PC-9 (cell line): Measurements from ENCODE around the gene CNIH3. TPM values are rescaled to one million over a fixed set of nuclear protein-coding genes. Genes with fewer than 3 reads are reported as not detected.

ENCODE experiments used
- BruUV-seq: library from RNA; stranded (reverse); fragments of 400-500 nt; replicated peaks from 2 replicates; lab custom pipeline; 2021; lab: Mats Ljungman, UMichigan
- CTCF ChIA-PET: fragments of 300-600 bp; sonication (Branson Sonifier 250); formaldehyde crosslinking; loops from one replicate; lab custom pipeline; 2022; ENCODE audit warnings: antibody characterized with exemption; lab: Charles Lee
- POLR2A ChIA-PET: fragments of 300-600 bp; sonication (Branson Sonifier 250); formaldehyde crosslinking; loops from one replicate; lab custom pipeline; 2022; ENCODE audit warnings: antibody characterized with exemption; ENCODE audit not compliant: unreplicated experiment; lab: Charles Lee
- DNase-seq, 2 experiments: peaks; one replicate each; pipeline versions ENCODE4 v3.0.0 to v3.0.0-alpha.2; 2015 to 2022; ENCODE audit warnings: mixed read lengths in 1 of 2
- H2AFZ ChIP-seq: fragments of 200-600 bp; sonication (generic); 2 replicates; pipeline ENCODE4 v1.8.1; 2017; ENCODE audit warnings: antibody characterized with exemption
- H3F3A ChIP-seq: fragments of 200-600 bp; sonication (generic); 2 replicates; pipeline ENCODE4 v1.8.1; 2017; ENCODE audit warnings: antibody characterized with exemption, mild to moderate bottlenecking, low read depth; ENCODE audit not compliant: insufficient read depth
- H3K27ac ChIP-seq: fragments of 200-600 bp; sonication (generic); 2 replicates; pipeline ENCODE4 v1.6.1; 2016; ENCODE audit warnings: mixed run types
- H3K27me3 ChIP-seq: fragments of 200-600 bp; sonication (generic); 2 replicates; pipeline ENCODE4 v1.6.1; 2016; ENCODE audit warnings: low read depth, mixed run types; ENCODE audit not compliant: insufficient read depth
- H3K36me3 ChIP-seq: fragments of 200-600 bp; sonication (generic); 2 replicates; pipeline ENCODE4 v1.6.1; 2016; ENCODE audit warnings: low read depth, mixed run types
- H3K4me1 ChIP-seq: fragments of 200-600 bp; sonication (generic); replicated peaks from 2 replicates; pipeline ENCODE4 v1.6.1; 2016; ENCODE audit warnings: mixed run types; ENCODE audit not compliant: insufficient read depth
- H3K4me2 ChIP-seq: fragments of 200-600 bp; sonication (generic); 2 replicates; pipeline ENCODE4 v1.6.1; 2017; ENCODE audit warnings: mixed run types
- H3K4me3 ChIP-seq: fragments of 200-600 bp; sonication (generic); 2 replicates; pipeline ENCODE4 v1.6.1; 2016; ENCODE audit warnings: mixed run types
- H3K79me2 ChIP-seq: fragments of 200-600 bp; sonication (generic); 2 replicates; pipeline ENCODE4 v1.6.1; 2017; ENCODE audit warnings: low read depth, mixed run types
- H3K9me2 ChIP-seq: fragments of 200-600 bp; sonication (generic); 2 replicates; pipeline ENCODE4 v1.8.1; 2017; ENCODE audit warnings: mild to moderate bottlenecking; ENCODE audit not compliant: insufficient read depth
- H3K9me3 ChIP-seq: fragments of 200-600 bp; sonication (generic); 2 replicates; pipeline ENCODE4 v1.8.1; 2016; ENCODE audit warnings: low read depth; ENCODE audit not compliant: insufficient read depth
- H4K20me1 ChIP-seq: fragments of 200-600 bp; sonication (generic); 2 replicates; pipeline ENCODE4 v1.8.1; 2017; ENCODE audit not compliant: insufficient read depth
- EZH2 ChIP-seq: fragments of 200-600 bp; sonication (generic); IDR thresholded peaks from 2 replicates; pipeline ENCODE4 v1.8.0; 2017; ENCODE audit warnings: antibody characterized with exemption, low read depth
- intact Hi-C: fragments of 100-400 bp; cut with micrococcal nuclease; formaldehyde crosslinking; loops from one replicate; pipeline ENCODE4 v1.10.0; 2022; ENCODE audit not compliant: unreplicated experiment
- total RNA-seq: library from RNA; stranded (reverse); gene quantifications from 2 replicates; pipeline ENCODE4 v1.2.3, GENCODE V29; 2021
- TF ChIP-seq, protein P1 (sequence below): fragments of 200-600 bp; sonication (generic); conservative IDR thresholded peaks from 2 replicates; pipeline ENCODE4 v1.6.1; 2017; ENCODE audit warnings: mixed run types, antibody characterized with exemption, mild to moderate bottlenecking, moderate library complexity

CNIH3 gene
- total RNA-seq, 1 experiment from 2014 or later = 8.4 TPM

- no peaks in the 10 kb centered on the region for H3K79me2 ChIP-seq
- POLR2A ChIA-PET = no interaction called here
- peak overlapping the region; percentile 46 for H3K4me2 ChIP-seq
- no peak overlapping the region for H3K4me3 ChIP-seq
- no peaks in the 10 kb centered on the region for H4K20me1 ChIP-seq
- peak overlapping the region; percentile 42 for H3K27ac ChIP-seq
- H2AFZ ChIP-seq = no peak overlapping the region
- CTCF ChIA-PET = no interaction called here
- no peaks in the 10 kb centered on the region for H3K9me2 ChIP-seq
- TF ChIP-seq, protein P1, sequence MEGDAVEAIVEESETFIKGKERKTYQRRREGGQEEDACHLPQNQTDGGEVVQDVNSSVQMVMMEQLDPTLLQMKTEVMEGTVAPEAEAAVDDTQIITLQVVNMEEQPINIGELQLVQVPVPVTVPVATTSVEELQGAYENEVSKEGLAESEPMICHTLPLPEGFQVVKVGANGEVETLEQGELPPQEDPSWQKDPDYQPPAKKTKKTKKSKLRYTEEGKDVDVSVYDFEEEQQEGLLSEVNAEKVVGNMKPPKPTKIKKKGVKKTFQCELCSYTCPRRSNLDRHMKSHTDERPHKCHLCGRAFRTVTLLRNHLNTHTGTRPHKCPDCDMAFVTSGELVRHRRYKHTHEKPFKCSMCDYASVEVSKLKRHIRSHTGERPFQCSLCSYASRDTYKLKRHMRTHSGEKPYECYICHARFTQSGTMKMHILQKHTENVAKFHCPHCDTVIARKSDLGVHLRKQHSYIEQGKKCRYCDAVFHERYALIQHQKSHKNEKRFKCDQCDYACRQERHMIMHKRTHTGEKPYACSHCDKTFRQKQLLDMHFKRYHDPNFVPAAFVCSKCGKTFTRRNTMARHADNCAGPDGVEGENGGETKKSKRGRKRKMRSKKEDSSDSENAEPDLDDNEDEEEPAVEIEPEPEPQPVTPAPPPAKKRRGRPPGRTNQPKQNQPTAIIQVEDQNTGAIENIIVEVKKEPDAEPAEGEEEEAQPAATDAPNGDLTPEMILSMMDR = no peak
- no peak for TF ChIP-seq EZH2
- no TSS peak for BruUV-seq
- H3K4me1 ChIP-seq = peaks cover 54% of the 10 kb centered on the region
- no peaks in the 10 kb centered on the region for H3K27me3 ChIP-seq
- peak in 1 of 2 experiments; percentile 43 for DNase-seq
- H3K9me3 ChIP-seq = no peaks in the 10 kb centered on the region; the same call in 1 of the 2 replicates
- H3K36me3 ChIP-seq = no peaks in the 10 kb centered on the region
- intact Hi-C loops = no loop called here
- peaks cover 5% of the 10 kb centered on the region for H3F3A ChIP-seq
Measured at GRCh38 chr1:224783006-224783651, 167.0 kb downstream of the CNIH3 start.

GRCh38 chr1:224784265-224785039 is 168.3 kb downstream of the CNIH3 start:
- H3K27ac ChIP-seq = no peak overlapping the region
- no peaks in the 10 kb centered on the region for H3K79me2 ChIP-seq
- H3K4me1 ChIP-seq = peaks cover 54% of the 10 kb centered on the region
- no peaks in the 10 kb centered on the region; the same call in 1 of the 2 replicates for H3K9me3 ChIP-seq
- H3K27me3 ChIP-seq = no peaks in the 10 kb centered on the region
- H3F3A ChIP-seq = peaks cover 5% of the 10 kb centered on the region
- H2AFZ ChIP-seq = no peak overlapping the region
- H3K4me3 ChIP-seq = no peak overlapping the region
- H3K9me2 ChIP-seq = no peaks in the 10 kb centered on the region
- POLR2A ChIA-PET = no interaction called here
- BruUV-seq = no TSS peak
- TF ChIP-seq, protein P1 = no peak
- no peak for TF ChIP-seq EZH2
- H4K20me1 ChIP-seq = no peaks in the 10 kb centered on the region
- no peak for DNase-seq
- H3K36me3 ChIP-seq = no peaks in the 10 kb centered on the region
- intact Hi-C loops = no loop called here
- no peak overlapping the region for H3K4me2 ChIP-seq
- CTCF ChIA-PET = no interaction called here

DNA sequence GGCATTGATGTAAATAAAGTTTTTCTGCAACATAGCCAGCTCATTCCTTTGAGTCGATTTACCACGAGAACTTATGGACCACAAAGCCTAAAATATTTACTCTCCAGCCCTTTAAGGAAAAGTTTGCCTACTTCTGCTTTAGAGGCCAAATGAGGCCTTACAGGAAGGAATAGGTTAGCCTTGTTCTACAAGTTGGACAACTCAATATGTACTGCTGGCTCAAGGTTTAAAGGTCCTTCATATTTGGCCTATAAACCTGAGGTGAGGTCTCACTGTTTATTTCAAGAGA is 168.9 kb downstream of the CNIH3 start:
- POLR2A ChIA-PET = no interaction called here
- DNase-seq = peak in 1 of 2 experiments; percentile 51
- no TSS peak for BruUV-seq

More for the DNA sequence above, 168.9 kb downstream of the CNIH3 start:
- Histone ChIP-seq H3K9me3 (no peaks in the 10 kb centered on the region; the same call in 1 of the 2 replicates), H4K20me1 (no peaks in the 10 kb centered on the region), H3F3A (peaks cover 5% of the 10 kb centered on the region), H3K27ac (no peak overlapping the region), H3K4me3 (no peak overlapping the region), H3K9me2 (no peaks in the 10 kb centered on the region), H3K4me1 (peaks cover 54% of the 10 kb centered on the region), H3K4me2 (no peak overlapping the region), H3K79me2 (no peaks in the 10 kb centered on the region), H2AFZ (no peak overlapping the region), H3K27me3 (no peaks in the 10 kb centered on the region), H3K36me3 (no peaks in the 10 kb centered on the region)
- intact Hi-C loops = no loop called here
- CTCF ChIA-PET = no interaction called here
- no peak for TF ChIP-seq EZH2
- TF ChIP-seq, protein P1 = no peak
